ENCODE data around the gene BCAM. TPM values are rescaled to one million over a fixed set of nuclear protein-coding genes. Genes with fewer than 3 reads are reported as not detected.
A peak's percentile ranks its signal among the peaks of the same experiment; 100 is the strongest.
"Not testable (repeated sequence)": the region's sequence is repeated elsewhere in the genome, so short reads cannot be mapped to it uniquely, and the experiment has no call there.

The BCAM gene
- total RNA-seq, 2 donors from 2014 or later: 0.21 TPM; not detected in 1

GRCh38 chr19:44777715-44778347 lies 31.1 kb upstream of the BCAM start, which contains the start of gene CBLC:
TSS of gene CBLC (plus strand) at chr19:44777890. CDS start at chr19:44777932, 42 bp downstream.
- no peak within 1 kb of the TSS for H3K4me3 Mint-ChIP-seq
- ATAC-seq (replicated peaks in 1 of 2) (peak in 1 of 2 donors; percentile 26), DNase-seq (no peak)
- H3K36me3 Mint-ChIP-seq (ENCODE audit: insufficient read depth in 2 of 2): no peaks in the 10 kb centered on the region
- no peak within 1 kb of the TSS for H3K27ac Mint-ChIP-seq
- H3K9me3 Mint-ChIP-seq: no peaks in the 10 kb centered on the region
- no peaks in the 10 kb centered on the region for H3K4me1 Mint-ChIP-seq (ENCODE audit: low read depth)
- no peaks in the 10 kb centered on the region for H3K27me3 Mint-ChIP-seq (ENCODE audit: low read depth)

- Mint-ChIP-seq H3K36me3 (ENCODE audit: insufficient read depth in 2 of 2) (no peaks in the 10 kb centered on the region), H3K27me3 (ENCODE audit: low read depth) (no peaks in the 10 kb centered on the region), H3K4me1 (ENCODE audit: low read depth) (peaks cover 2% of the 10 kb centered on the region), H3K4me3 (no peak overlapping the region), H3K9me3 (no peaks in the 10 kb centered on the region), H3K27ac (no peak overlapping the region)
- DNase-seq (no peak), ATAC-seq (replicated peaks in 1 of 2) (no peak)
Observed at GRCh38 chr19:44779150-44779549, 29.8 kb upstream of the BCAM start.

- not testable (repeated sequence) for H3K27me3 Mint-ChIP-seq (ENCODE audit: low read depth); ATAC-seq (replicated peaks in 1 of 2); H3K9me3 Mint-ChIP-seq
Observed at GRCh38 chr19:44781694-44782093, 27.2 kb upstream of the BCAM start.

DNA sequence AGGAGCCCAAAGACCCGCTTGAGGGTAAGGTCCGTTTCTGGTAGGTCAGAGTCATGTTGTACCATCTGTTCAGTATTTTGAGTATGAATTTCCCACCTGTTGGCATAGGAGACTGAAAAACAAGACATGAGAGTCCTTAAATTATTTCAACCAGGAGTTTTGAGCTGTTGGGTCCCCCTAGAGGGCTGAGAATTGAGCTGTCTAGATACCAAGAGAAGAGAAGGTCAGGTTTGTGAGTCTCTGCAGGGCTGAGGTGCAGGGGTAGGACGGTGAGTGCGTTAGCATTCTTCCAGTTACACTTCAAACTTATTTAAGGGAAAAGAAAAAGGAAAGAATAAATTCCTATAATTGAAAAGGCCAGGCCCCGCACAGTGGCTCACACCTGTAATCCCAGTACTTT lies 26.2 kb upstream of the BCAM start:
- Mint-ChIP-seq H3K36me3 (ENCODE audit: insufficient read depth in 2 of 2) (no peaks in the 10 kb centered on the region), H3K4me3 (no peak overlapping the region), H3K27me3 (ENCODE audit: low read depth) (no peaks in the 10 kb centered on the region), H3K27ac (no peak overlapping the region), H3K9me3 (no peaks in the 10 kb centered on the region), H3K4me1 (ENCODE audit: low read depth) (peaks cover 8% of the 10 kb centered on the region)
- DNase-seq: no peak
- no peak for ATAC-seq (replicated peaks in 1 of 2)

More at GRCh38 chr19:44781694-44782093, 27.2 kb upstream of the BCAM start:
- H3K36me3 Mint-ChIP-seq (ENCODE audit: insufficient read depth in 2 of 2); H3K27ac Mint-ChIP-seq; H3K4me1 Mint-ChIP-seq (ENCODE audit: low read depth); DNase-seq; H3K4me3 Mint-ChIP-seq: not testable (repeated sequence)

DNA sequence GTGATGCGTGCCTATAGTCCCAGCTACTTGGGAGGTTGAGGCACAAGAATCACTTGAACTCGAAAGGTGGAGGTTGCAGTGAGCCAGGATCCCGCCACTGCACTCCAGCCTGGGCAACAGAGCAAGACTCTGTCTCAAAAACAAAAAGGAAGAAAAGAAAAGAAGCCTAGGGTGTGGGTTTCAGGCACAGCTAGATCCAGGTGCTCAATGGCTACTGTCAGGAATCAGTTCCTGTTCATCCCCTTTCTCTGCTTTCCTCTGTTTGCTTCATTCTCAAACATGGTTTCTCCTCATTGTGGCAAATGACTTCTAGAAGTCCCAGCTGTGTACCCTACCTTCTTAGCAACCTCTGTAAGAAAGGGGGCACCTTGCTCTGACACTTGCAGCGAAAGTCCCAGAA lies 25.4 kb upstream of the BCAM start:
- no peak for ATAC-seq (replicated peaks in 1 of 2)
- DNase-seq: no peak
- Mint-ChIP-seq H3K36me3 (ENCODE audit: insufficient read depth in 2 of 2) (no peaks in the 10 kb centered on the region), H3K4me3 (no peak overlapping the region), H3K27me3 (ENCODE audit: low read depth) (no peaks in the 10 kb centered on the region), H3K9me3 (no peaks in the 10 kb centered on the region), H3K4me1 (ENCODE audit: low read depth) (peaks cover 8% of the 10 kb centered on the region), H3K27ac (no peak overlapping the region)

DNA sequence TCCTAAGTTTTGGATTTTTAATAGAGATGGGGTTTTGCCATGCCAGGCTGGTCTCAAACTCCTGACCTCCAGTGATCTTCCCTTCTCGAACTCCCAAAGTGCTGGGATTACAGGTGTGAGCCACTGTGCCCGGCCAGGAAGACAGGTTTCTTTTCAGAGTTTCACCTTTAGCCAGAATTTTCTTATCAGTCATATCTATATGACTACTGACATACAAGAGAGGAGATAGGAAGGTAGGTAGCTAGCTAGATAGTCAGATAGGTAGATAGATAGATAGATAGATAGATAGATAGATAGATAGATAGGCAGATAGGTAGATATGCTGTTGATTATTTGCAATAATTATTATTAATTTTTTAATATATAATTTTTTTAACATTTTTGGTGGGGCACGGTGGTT lies 23.6 kb upstream of the BCAM start:
- Mint-ChIP-seq H3K27me3 (ENCODE audit: low read depth) (no peaks in the 10 kb centered on the region), H3K4me3 (no peak overlapping the region), H3K9me3 (no peaks in the 10 kb centered on the region), H3K4me1 (ENCODE audit: low read depth) (peaks cover 8% of the 10 kb centered on the region), H3K36me3 (ENCODE audit: insufficient read depth in 2 of 2) (no peaks in the 10 kb centered on the region), H3K27ac (no peak overlapping the region)
- ATAC-seq (replicated peaks in 1 of 2): no peak
- no peak for DNase-seq

- Mint-ChIP-seq H3K27me3 (ENCODE audit: low read depth) (no peaks in the 10 kb centered on the region), H3K9me3 (no peaks in the 10 kb centered on the region), H3K4me1 (ENCODE audit: low read depth) (peaks cover 8% of the 10 kb centered on the region), H3K27ac (no peak overlapping the region), H3K36me3 (ENCODE audit: insufficient read depth in 2 of 2) (no peaks in the 10 kb centered on the region), H3K4me3 (no peak overlapping the region)
- no peak for ATAC-seq (replicated peaks in 1 of 2)
- DNase-seq: no peak
Observed at GRCh38 chr19:44785993-44786392, 22.9 kb upstream of the BCAM start.

- H3K36me3 Mint-ChIP-seq (ENCODE audit: insufficient read depth in 2 of 2): no peaks in the 10 kb centered on the region
- ATAC-seq (replicated peaks in 1 of 2) (no peak), DNase-seq (no peak)
- peaks cover 8% of the 10 kb centered on the region for H3K4me1 Mint-ChIP-seq (ENCODE audit: low read depth)
- no peaks in the 10 kb centered on the region for H3K9me3 Mint-ChIP-seq
- H3K27ac Mint-ChIP-seq: no peak overlapping the region
- no peaks in the 10 kb centered on the region for H3K27me3 Mint-ChIP-seq (ENCODE audit: low read depth)
- H3K4me3 Mint-ChIP-seq: no peak overlapping the region
Observed at GRCh38 chr19:44788971-44789370, 19.9 kb upstream of the BCAM start.

DNA sequence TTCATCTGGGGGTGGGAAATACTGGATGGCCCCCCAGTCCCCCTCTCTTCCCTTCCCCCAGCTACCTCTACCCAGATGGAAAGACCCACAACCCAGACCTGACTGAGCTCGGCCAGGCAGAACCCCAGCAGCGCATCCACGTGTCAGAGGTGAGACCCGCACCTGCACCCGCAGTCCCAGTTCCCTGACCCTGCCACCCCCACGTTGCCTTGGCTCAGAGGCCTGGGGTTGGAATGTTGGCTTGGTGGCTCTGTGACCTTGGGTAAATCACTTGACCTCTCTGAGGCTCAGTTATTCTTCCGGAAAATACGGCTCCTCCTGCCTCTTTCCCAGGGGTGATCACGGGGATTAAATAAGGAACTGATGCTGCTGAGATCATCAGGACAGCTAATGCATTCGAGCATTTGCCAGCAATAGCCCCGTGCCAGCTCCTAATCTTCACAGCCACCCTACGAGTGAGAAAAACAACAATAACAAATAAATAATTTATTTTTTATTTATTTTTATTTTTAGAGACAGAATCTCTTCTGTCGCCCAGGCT lies 18.9 kb upstream of the BCAM start:
- H3K27me3 Mint-ChIP-seq (ENCODE audit: low read depth): no peaks in the 10 kb centered on the region
- H3K4me3 Mint-ChIP-seq: no peak overlapping the region
- no peak overlapping the region for H3K27ac Mint-ChIP-seq
- no peaks in the 10 kb centered on the region for H3K9me3 Mint-ChIP-seq
- H3K36me3 Mint-ChIP-seq (ENCODE audit: insufficient read depth in 2 of 2): no peaks in the 10 kb centered on the region
- no peaks in the 10 kb centered on the region for H3K4me1 Mint-ChIP-seq (ENCODE audit: low read depth)
- ATAC-seq (replicated peaks in 1 of 2): no peak
- no peak for DNase-seq

DNA sequence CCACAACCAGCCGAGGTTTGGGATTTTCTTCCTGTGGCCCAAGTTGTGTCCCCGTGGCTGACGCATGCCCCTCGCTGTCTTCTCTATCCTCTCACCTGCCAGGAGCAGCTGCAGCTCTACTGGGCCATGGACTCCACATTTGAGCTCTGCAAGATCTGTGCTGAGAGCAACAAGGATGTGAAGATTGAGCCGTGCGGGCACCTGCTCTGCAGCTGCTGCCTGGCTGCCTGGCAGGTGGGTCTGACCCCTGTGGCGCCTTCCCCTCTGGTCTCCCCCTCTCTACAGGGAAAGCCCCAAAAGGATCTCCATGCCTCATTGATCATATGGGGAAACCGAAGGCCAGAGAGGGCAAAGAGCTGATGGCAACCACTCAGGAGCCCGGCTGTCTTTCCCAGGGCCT lies 16.6 kb upstream of the BCAM start:
- H3K4me3 Mint-ChIP-seq: no peak overlapping the region
- no peaks in the 10 kb centered on the region for H3K9me3 Mint-ChIP-seq

DNA sequence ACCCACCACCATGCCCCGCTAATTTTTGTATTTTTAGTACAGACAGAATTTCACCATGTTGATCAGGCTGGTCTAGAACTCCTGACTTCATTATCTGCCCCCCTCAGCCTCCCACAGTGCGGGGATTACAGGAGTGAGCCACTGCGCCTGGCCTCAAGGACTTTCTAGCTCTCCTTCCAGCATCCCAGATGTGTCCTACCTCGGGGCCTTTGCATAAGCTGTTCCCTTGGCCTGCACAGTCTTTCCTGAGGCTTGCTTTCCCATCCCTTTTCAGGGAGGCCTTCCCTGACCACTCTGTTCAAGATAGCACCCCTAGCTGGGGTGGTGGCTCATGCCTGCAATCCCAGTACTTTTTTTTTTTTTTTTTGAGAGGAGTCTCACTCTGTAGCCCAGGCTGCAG lies 14.3 kb upstream of the BCAM start:
- ATAC-seq (replicated peaks in 1 of 2) (no peak), DNase-seq (no peak)
- no peaks in the 10 kb centered on the region for H3K9me3 Mint-ChIP-seq
- no peaks in the 10 kb centered on the region for H3K36me3 Mint-ChIP-seq (ENCODE audit: insufficient read depth in 2 of 2)
- no peak overlapping the region for H3K27ac Mint-ChIP-seq
- no peaks in the 10 kb centered on the region for H3K27me3 Mint-ChIP-seq (ENCODE audit: low read depth)
- H3K4me3 Mint-ChIP-seq: no peak overlapping the region
- peaks cover 8% of the 10 kb centered on the region for H3K4me1 Mint-ChIP-seq (ENCODE audit: low read depth)

More for the DNA sequence above, 16.6 kb upstream of the BCAM start:
- ATAC-seq (replicated peaks in 1 of 2) (no peak), DNase-seq (no peak)
- no peaks in the 10 kb centered on the region for H3K4me1 Mint-ChIP-seq (ENCODE audit: low read depth)
- no peaks in the 10 kb centered on the region for H3K36me3 Mint-ChIP-seq (ENCODE audit: insufficient read depth in 2 of 2)
- no peaks in the 10 kb centered on the region for H3K27me3 Mint-ChIP-seq (ENCODE audit: low read depth)
- no peak overlapping the region for H3K27ac Mint-ChIP-seq

GRCh38 chr19:44795398-44795987 lies 13.4 kb upstream of the BCAM start:
- Mint-ChIP-seq H3K36me3 (ENCODE audit: insufficient read depth in 2 of 2) (no peaks in the 10 kb centered on the region), H3K27me3 (ENCODE audit: low read depth) (no peaks in the 10 kb centered on the region), H3K27ac (no peak overlapping the region), H3K4me3 (no peak overlapping the region), H3K4me1 (ENCODE audit: low read depth) (peaks cover 8% of the 10 kb centered on the region), H3K9me3 (no peaks in the 10 kb centered on the region)
- no peak for ATAC-seq (replicated peaks in 1 of 2)
- no peak for DNase-seq

DNA sequence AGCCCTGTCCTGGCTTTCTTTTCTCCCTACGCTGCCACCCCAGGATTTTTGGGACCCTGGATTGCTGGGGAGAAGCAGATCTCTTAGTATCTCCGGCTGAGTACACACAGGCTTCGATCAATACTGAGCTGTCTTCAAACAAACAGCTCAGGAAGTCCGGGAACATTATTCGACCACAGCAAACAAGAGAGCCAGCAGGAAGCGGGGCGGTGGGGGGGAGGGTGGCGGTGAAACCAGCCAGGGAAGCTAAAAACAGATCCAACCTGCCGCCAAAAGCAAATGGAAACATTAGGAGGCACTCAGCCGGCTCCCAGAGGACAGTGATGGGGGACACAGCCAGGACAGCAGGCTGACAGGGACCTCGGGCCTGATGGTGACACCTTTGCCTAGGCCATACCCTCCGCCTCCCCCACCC lies 12.2 kb upstream of the BCAM start:
- no peak overlapping the region for H3K4me3 Mint-ChIP-seq
- no peaks in the 10 kb centered on the region for H3K36me3 Mint-ChIP-seq (ENCODE audit: insufficient read depth in 2 of 2)
- peaks cover 8% of the 10 kb centered on the region for H3K4me1 Mint-ChIP-seq (ENCODE audit: low read depth)
- ATAC-seq (replicated peaks in 1 of 2) (no peak), DNase-seq (no peak)
- no peak overlapping the region for H3K27ac Mint-ChIP-seq
- H3K27me3 Mint-ChIP-seq (ENCODE audit: low read depth): no peaks in the 10 kb centered on the region
- no peaks in the 10 kb centered on the region for H3K9me3 Mint-ChIP-seq
